Measurements from ENCODE around the gene MACROD1.

DNA sequence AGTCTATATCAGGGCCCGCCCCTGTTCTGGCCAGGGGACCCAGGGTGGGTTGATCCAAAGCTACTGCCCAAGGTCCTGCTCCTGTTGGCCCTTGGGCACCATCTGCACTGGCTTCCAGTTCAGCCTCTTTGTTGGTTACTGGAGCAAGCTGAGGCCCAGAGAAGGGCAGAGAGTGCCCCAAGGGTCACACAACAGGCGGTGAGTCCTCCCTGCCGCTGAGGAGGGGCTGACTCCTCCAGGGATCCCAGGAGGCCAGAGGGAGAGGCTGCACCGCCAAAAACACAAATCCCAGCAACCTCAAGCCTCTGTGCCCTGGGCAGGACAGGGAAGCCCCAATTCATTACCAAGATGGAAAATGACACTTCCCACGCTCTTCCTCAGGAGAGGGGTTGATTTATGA, 61.3 kb downstream of the MACROD1 start:
- TF ChIP-seq, protein P1, sequence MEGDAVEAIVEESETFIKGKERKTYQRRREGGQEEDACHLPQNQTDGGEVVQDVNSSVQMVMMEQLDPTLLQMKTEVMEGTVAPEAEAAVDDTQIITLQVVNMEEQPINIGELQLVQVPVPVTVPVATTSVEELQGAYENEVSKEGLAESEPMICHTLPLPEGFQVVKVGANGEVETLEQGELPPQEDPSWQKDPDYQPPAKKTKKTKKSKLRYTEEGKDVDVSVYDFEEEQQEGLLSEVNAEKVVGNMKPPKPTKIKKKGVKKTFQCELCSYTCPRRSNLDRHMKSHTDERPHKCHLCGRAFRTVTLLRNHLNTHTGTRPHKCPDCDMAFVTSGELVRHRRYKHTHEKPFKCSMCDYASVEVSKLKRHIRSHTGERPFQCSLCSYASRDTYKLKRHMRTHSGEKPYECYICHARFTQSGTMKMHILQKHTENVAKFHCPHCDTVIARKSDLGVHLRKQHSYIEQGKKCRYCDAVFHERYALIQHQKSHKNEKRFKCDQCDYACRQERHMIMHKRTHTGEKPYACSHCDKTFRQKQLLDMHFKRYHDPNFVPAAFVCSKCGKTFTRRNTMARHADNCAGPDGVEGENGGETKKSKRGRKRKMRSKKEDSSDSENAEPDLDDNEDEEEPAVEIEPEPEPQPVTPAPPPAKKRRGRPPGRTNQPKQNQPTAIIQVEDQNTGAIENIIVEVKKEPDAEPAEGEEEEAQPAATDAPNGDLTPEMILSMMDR (CRISPR knock-in tag; IDR thresholded peaks at IDR 0.05) = no peak
- TF ChIP-seq SUZ12 (IDR thresholded peaks at IDR 0.05; ENCODE audit: low read depth, low read length) = no peak
- TF ChIP-seq KDM5B (CRISPR knock-in tag; IDR thresholded peaks at IDR 0.05; ENCODE audit: borderline replicate concordance) = no peak
- no peak for TF ChIP-seq POLR2A (IDR thresholded peaks at IDR 0.05; ENCODE audit: insufficient read depth in 1 of 2, low read depth in 2 of 2, low read length in 2 of 2)
- TF ChIP-seq, protein P2, sequence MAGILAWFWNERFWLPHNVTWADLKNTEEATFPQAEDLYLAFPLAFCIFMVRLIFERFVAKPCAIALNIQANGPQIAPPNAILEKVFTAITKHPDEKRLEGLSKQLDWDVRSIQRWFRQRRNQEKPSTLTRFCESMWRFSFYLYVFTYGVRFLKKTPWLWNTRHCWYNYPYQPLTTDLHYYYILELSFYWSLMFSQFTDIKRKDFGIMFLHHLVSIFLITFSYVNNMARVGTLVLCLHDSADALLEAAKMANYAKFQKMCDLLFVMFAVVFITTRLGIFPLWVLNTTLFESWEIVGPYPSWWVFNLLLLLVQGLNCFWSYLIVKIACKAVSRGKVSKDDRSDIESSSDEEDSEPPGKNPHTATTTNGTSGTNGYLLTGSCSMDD (CRISPR knock-in tag; IDR thresholded peaks at IDR 0.05) = no peak
- TF ChIP-seq SAFB2 (CRISPR knock-in tag; IDR thresholded peaks at IDR 0.05; ENCODE audit: borderline replicate concordance, low read depth) = no peak
- no peak for TF ChIP-seq TARDBP (CRISPR knock-in tag; IDR thresholded peaks at IDR 0.05)
- no peak for TF ChIP-seq ZSCAN25 (CRISPR knock-in tag; IDR thresholded peaks at IDR 0.05)
- TF ChIP-seq, protein P3, sequence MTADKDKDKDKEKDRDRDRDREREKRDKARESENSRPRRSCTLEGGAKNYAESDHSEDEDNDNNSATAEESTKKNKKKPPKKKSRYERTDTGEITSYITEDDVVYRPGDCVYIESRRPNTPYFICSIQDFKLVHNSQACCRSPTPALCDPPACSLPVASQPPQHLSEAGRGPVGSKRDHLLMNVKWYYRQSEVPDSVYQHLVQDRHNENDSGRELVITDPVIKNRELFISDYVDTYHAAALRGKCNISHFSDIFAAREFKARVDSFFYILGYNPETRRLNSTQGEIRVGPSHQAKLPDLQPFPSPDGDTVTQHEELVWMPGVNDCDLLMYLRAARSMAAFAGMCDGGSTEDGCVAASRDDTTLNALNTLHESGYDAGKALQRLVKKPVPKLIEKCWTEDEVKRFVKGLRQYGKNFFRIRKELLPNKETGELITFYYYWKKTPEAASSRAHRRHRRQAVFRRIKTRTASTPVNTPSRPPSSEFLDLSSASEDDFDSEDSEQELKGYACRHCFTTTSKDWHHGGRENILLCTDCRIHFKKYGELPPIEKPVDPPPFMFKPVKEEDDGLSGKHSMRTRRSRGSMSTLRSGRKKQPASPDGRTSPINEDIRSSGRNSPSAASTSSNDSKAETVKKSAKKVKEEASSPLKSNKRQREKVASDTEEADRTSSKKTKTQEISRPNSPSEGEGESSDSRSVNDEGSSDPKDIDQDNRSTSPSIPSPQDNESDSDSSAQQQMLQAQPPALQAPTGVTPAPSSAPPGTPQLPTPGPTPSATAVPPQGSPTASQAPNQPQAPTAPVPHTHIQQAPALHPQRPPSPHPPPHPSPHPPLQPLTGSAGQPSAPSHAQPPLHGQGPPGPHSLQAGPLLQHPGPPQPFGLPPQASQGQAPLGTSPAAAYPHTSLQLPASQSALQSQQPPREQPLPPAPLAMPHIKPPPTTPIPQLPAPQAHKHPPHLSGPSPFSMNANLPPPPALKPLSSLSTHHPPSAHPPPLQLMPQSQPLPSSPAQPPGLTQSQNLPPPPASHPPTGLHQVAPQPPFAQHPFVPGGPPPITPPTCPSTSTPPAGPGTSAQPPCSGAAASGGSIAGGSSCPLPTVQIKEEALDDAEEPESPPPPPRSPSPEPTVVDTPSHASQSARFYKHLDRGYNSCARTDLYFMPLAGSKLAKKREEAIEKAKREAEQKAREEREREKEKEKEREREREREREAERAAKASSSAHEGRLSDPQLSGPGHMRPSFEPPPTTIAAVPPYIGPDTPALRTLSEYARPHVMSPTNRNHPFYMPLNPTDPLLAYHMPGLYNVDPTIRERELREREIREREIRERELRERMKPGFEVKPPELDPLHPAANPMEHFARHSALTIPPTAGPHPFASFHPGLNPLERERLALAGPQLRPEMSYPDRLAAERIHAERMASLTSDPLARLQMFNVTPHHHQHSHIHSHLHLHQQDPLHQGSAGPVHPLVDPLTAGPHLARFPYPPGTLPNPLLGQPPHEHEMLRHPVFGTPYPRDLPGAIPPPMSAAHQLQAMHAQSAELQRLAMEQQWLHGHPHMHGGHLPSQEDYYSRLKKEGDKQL (CRISPR knock-in tag; IDR thresholded peaks at IDR 0.05; ENCODE audit: low read depth) = no peak

Data from HepG2 (cell line).